ENCODE measurements around the gene ELL3.
"Not testable (repeated sequence)": the region's sequence is repeated elsewhere in the genome, so short reads cannot be mapped to it uniquely, and the experiment has no call there.

GRCh38 chr15:43815064-43815463 is 38.3 kb upstream of the ELL3 start:
- TF ChIP-seq EZH2phosphoT487 (IDR thresholded peaks at IDR 0.05; ENCODE audit: insufficient read depth, low read depth); EZH2 (IDR thresholded peaks at IDR 0.05; ENCODE audit: insufficient read depth, poor library complexity, severe bottlenecking): not testable (repeated sequence)

Measured in GM23248 (cell line).